ENCODE data around the gene TRMT1.
A peak's percentile ranks its signal among the peaks of the same experiment; 100 is the strongest.

The TRMT1 gene

GRCh38 chr19:13103581-13104359 is 12.8 kb downstream of the TRMT1 start:
- peak overlapping the region; percentile 45 for H3K9ac ChIP-seq (ENCODE audit: low read length)
- H3K4me3 ChIP-seq (ENCODE audit: low read depth in 1 of 2, low read length in 2 of 2), result no peak overlapping the region
- peaks cover 27% of the 10 kb centered on the region for H3K4me1 ChIP-seq (ENCODE audit: insufficient read depth, low read length)

DNA sequence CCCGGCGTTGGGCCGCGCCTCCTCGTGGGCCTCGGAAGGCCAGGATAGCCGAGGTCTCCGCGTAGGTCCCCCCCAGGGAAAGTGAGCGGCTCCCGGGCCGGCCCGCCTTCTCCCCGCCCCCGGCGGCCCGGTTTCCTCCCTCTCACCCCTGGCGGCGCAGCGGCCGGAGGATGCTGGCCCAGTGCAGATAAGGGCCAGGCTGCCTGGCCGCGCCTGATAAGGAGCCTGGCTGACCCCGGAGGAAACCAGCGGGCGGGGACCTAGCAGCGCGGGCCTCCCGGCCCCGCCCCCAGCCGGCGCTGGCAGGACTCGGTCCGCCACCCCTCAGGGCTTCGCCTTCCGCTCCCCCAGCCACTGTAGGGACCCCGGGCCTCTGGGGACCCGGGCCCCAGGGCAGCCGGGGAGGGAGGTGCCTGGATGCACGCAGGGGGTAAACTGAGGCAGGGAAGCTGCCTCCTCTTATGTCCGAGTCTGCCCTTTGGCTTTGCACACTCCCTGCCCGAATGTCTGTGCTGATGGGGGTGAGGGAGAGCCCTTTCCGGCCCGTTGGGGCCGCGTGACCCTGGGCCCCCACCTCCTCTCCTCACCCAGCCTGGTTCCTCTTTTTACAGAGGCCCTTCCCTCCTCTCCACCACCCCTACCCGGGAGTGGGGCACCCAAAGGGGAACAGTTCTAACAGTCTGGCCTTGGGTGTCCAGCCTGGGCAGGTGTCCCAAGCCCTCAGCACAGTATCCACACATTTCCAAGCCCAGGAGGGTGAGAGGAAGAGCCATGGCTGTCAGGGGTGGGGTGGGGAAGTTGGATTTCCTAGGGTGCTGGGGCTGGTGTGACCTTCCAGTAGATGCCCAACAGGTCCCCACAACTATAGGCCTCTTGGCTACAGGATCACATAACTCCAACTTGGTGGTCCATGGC is 13.6 kb downstream of the TRMT1 start, which contains the start of gene LYL1:
TSS of gene LYL1 (minus strand) at position 193 of the 915 bp plus-strand sequence. CDS start 1,687 bp downstream, outside the sequence.
- Histone ChIP-seq H3K9me3 (ENCODE audit: low read length) (no peaks in the 10 kb centered on the region), H3K4me3 (ENCODE audit: low read depth in 1 of 2, low read length in 2 of 2) (peak within 1 kb of the TSS; percentile 37 to 67), H3K9ac (ENCODE audit: low read length) (peak within 1 kb of the TSS; percentile 45), H3K4me1 (ENCODE audit: insufficient read depth, low read length) (peaks cover 29% of the 10 kb centered on the region), H3K27me3 (ENCODE audit: control insufficient read depth in 1 of 2, insufficient read depth in 2 of 2, low read length in 2 of 2) (no peaks in the 10 kb centered on the region), H3K27ac (ENCODE audit: low read depth, low read length) (peak within 1 kb of the TSS; percentile 54), H3K36me3 (ENCODE audit: insufficient read depth, low read length) (peaks cover 5% of the 10 kb centered on the region)

More at GRCh38 chr19:13103581-13104359, 12.8 kb downstream of the TRMT1 start:
- Histone ChIP-seq H3K9me3 (ENCODE audit: low read length) (no peaks in the 10 kb centered on the region), H3K27ac (ENCODE audit: low read depth, low read length) (peak overlapping the region; percentile 54), H3K27me3 (ENCODE audit: control insufficient read depth in 1 of 2, insufficient read depth in 2 of 2, low read length in 2 of 2) (no peaks in the 10 kb centered on the region), H3K36me3 (ENCODE audit: insufficient read depth, low read length) (peaks cover 5% of the 10 kb centered on the region)

- no peaks in the 10 kb centered on the region for H3K9me3 ChIP-seq (ENCODE audit: low read length)
- peak overlapping the region; percentile 37 to 67 for H3K4me3 ChIP-seq (ENCODE audit: low read depth in 1 of 2, low read length in 2 of 2)
- peaks cover under 1% of the 10 kb centered on the region for H3K36me3 ChIP-seq (ENCODE audit: insufficient read depth, low read length)
- peak overlapping the region; percentile 45 for H3K9ac ChIP-seq (ENCODE audit: low read length)
- H3K27ac ChIP-seq (ENCODE audit: low read depth, low read length), result peak overlapping the region; percentile 54
- H3K27me3 ChIP-seq (ENCODE audit: control insufficient read depth in 1 of 2, insufficient read depth in 2 of 2, low read length in 2 of 2), result no peaks in the 10 kb centered on the region
- H3K4me1 ChIP-seq (ENCODE audit: insufficient read depth, low read length), result peaks cover 29% of the 10 kb centered on the region
These were observed 14.2 kb downstream of the TRMT1 start for GRCh38 chr19:13102416-13102665.

DNA sequence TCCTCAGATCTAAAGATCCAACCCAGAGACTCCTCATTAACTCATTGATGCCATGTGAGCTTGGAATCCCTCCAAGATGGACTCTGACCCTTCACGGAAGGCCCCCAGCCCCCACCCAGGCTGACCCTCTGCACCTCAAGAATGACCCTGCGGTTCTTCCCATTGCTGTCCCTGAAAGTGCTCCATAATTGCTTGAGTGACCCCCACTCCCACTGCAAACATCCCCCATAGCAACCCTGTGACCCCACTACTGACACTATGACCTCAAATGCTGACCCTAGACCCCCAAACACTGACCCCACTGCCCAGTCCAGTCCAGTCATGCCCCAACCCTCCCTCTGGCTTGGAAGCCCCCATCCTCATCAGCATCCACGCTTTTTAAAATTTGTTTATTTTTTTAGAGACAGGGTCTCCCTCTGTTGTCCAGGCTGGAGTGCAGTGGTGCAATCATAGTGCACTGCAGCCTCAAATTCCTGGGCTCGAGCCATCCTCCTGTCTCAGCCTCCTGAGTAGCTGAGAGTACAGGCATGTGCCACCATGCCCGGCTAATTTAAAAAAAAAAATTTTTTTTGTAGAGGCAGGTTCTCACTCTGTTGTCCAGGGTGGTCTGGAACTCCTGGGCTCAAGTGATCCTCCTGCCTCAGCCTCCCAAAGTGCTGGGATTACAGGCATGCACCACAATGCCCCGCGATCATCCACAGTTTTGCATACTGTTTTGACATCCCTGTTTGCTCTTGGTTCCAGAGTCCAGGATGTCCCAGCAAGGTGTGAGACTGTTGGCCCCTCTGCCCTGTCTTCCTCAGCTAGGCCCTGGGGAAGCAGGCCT is 14.7 kb downstream of the TRMT1 start:
- H3K27ac ChIP-seq (ENCODE audit: low read depth, low read length), result peak overlapping the region; percentile 54
- H3K9me3 ChIP-seq (ENCODE audit: low read length), result no peaks in the 10 kb centered on the region
- H3K9ac ChIP-seq (ENCODE audit: low read length), result peak overlapping the region; percentile 45
- peaks cover 29% of the 10 kb centered on the region for H3K4me1 ChIP-seq (ENCODE audit: insufficient read depth, low read length)
- no peaks in the 10 kb centered on the region for H3K36me3 ChIP-seq (ENCODE audit: insufficient read depth, low read length)
- no peaks in the 10 kb centered on the region for H3K27me3 ChIP-seq (ENCODE audit: control insufficient read depth in 1 of 2, insufficient read depth in 2 of 2, low read length in 2 of 2)
- peak overlapping the region; percentile 37 to 67 for H3K4me3 ChIP-seq (ENCODE audit: low read depth in 1 of 2, low read length in 2 of 2)

DNA sequence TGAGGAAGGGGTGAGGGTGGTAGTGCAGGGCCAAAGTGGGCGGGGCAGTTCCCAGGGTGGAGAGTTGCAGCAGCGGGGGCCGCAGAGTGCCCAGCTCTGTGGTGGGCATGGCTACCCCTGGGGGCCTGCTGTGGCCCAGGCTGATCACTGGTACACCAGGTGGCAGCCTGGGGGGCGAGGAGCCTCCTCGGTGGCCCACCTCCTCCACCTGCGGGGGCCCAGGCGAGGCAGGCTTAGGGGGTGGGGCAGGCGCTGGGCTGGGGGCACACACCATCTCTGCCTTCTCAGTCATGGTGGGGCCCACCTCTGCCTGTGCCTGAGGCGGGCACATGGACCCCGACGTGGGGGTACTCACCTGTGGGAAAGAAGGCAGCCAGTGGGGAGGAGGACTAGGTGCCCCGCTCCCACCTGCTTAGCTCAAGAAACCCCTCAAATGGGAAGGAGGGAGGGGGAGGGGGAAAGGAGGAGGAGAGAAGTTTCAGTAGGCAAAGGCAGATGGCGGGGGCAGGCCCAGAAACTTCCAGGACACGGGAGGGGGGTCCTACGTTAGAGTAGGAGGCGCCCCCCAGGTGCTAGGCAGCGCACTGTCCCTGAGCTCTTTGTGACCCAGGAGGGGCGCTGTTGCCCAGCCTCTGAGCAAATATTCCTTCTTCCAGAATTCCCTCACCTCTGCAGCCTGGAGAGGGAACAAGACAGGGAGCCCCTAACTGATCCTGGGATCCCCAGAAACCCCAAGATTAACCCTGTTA is 15.5 kb downstream of the TRMT1 start:
- Histone ChIP-seq H3K9ac (ENCODE audit: low read length) (no peak overlapping the region), H3K36me3 (ENCODE audit: insufficient read depth, low read length) (no peaks in the 10 kb centered on the region), H3K27me3 (ENCODE audit: control insufficient read depth in 1 of 2, insufficient read depth in 2 of 2, low read length in 2 of 2) (no peaks in the 10 kb centered on the region), H3K4me3 (ENCODE audit: low read depth in 1 of 2, low read length in 2 of 2) (no peak overlapping the region), H3K9me3 (ENCODE audit: low read length) (no peaks in the 10 kb centered on the region), H3K4me1 (ENCODE audit: insufficient read depth, low read length) (peaks cover 29% of the 10 kb centered on the region), H3K27ac (ENCODE audit: low read depth, low read length) (no peak overlapping the region)

GRCh38 chr19:13100031-13100588 is 16.4 kb downstream of the TRMT1 start:
- Histone ChIP-seq H3K36me3 (ENCODE audit: insufficient read depth, low read length) (no peaks in the 10 kb centered on the region), H3K9ac (ENCODE audit: low read length) (no peak overlapping the region), H3K9me3 (ENCODE audit: low read length) (no peaks in the 10 kb centered on the region), H3K4me3 (ENCODE audit: low read depth in 1 of 2, low read length in 2 of 2) (no peak overlapping the region), H3K27ac (ENCODE audit: low read depth, low read length) (peak overlapping the region; percentile 74), H3K4me1 (ENCODE audit: insufficient read depth, low read length) (peaks cover 29% of the 10 kb centered on the region), H3K27me3 (ENCODE audit: control insufficient read depth in 1 of 2, insufficient read depth in 2 of 2, low read length in 2 of 2) (no peaks in the 10 kb centered on the region)

- H3K9ac ChIP-seq (ENCODE audit: low read length), result peak overlapping the region; percentile 39
- H3K4me3 ChIP-seq (ENCODE audit: low read depth in 1 of 2, low read length in 2 of 2), result peak overlapping the region; percentile 3 to 64
- peaks cover 1% of the 10 kb centered on the region for H3K36me3 ChIP-seq (ENCODE audit: insufficient read depth, low read length)
- peak overlapping the region; percentile 74 for H3K27ac ChIP-seq (ENCODE audit: low read depth, low read length)
- no peaks in the 10 kb centered on the region for H3K27me3 ChIP-seq (ENCODE audit: control insufficient read depth in 1 of 2, insufficient read depth in 2 of 2, low read length in 2 of 2)
- H3K9me3 ChIP-seq (ENCODE audit: low read length), result no peaks in the 10 kb centered on the region
- H3K4me1 ChIP-seq (ENCODE audit: insufficient read depth, low read length), result peaks cover 35% of the 10 kb centered on the region
These were observed 17.2 kb downstream of the TRMT1 start for GRCh38 chr19:13099073-13099999.

GRCh38 chr19:13098277-13099072 is 18.1 kb downstream of the TRMT1 start:
- Histone ChIP-seq H3K4me1 (ENCODE audit: insufficient read depth, low read length) (peaks cover 43% of the 10 kb centered on the region), H3K27ac (ENCODE audit: low read depth, low read length) (peak overlapping the region; percentile 74), H3K9ac (ENCODE audit: low read length) (peak overlapping the region; percentile 39)

DNA sequence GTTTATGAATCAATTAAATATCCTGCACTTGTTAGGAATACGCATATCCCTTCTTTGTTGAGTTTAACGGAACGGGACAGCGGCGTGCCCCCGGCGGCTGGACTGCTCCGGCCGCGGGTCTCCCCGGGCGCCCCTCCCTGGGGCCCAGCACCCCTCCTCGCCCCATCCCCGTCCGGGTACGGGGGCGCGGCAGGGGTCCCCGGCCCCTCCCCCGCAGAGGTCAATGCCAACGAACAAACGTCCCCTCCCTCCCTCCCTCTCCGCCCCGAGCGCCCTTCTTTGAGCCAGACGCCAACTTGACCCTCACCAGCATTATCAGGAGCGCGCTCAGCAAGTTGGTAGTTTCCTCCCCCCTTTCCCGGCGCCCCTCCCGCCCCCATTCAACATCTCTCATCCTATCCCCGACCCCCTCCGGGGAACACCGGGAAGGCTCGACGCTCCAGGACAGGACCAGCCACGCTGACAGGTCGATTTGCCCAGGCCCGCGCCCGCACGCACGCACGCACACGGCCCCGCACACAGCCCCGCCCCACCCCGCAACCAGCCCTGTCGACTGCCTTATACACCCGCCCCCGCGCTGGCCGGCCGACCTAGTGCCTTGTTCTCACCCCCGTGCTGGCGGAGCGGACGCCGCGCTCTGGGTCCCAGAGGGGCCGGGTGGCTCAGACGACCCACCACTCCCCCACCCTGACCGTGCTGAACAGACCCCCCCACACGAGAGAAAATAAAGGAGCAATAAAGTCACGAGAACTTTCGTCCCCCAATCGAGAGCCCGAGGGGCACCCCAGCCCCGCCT is 18.9 kb downstream of the TRMT1 start:
- Histone ChIP-seq H3K9me3 (ENCODE audit: low read length) (no peaks in the 10 kb centered on the region), H3K27me3 (ENCODE audit: control insufficient read depth in 1 of 2, insufficient read depth in 2 of 2, low read length in 2 of 2) (no peaks in the 10 kb centered on the region), H3K4me1 (ENCODE audit: insufficient read depth, low read length) (peaks cover 43% of the 10 kb centered on the region), H3K36me3 (ENCODE audit: insufficient read depth, low read length) (peaks cover 12% of the 10 kb centered on the region), H3K4me3 (ENCODE audit: low read depth in 1 of 2, low read length in 2 of 2) (no peak overlapping the region), H3K9ac (ENCODE audit: low read length) (no peak overlapping the region), H3K27ac (ENCODE audit: low read depth, low read length) (peak overlapping the region; percentile 76)

More at GRCh38 chr19:13098277-13099072, 18.1 kb downstream of the TRMT1 start:
- H3K4me3 ChIP-seq (ENCODE audit: low read depth in 1 of 2, low read length in 2 of 2), result peak overlapping the region; percentile 18 to 64
- H3K27me3 ChIP-seq (ENCODE audit: control insufficient read depth in 1 of 2, insufficient read depth in 2 of 2, low read length in 2 of 2), result no peaks in the 10 kb centered on the region
- peaks cover 7% of the 10 kb centered on the region for H3K36me3 ChIP-seq (ENCODE audit: insufficient read depth, low read length)
- no peaks in the 10 kb centered on the region for H3K9me3 ChIP-seq (ENCODE audit: low read length)

Measured in muscle layer of colon (tissue), 2 donors.